ENCODE data around the gene TAAR5.
"Not testable (repeated sequence)": the region's sequence is repeated elsewhere in the genome, so short reads cannot be mapped to it uniquely, and the experiment has no call there.

TAAR5 gene

GRCh38 chr6:132570221-132570777 is 19.2 kb downstream of the TAAR5 start, which contains the start of gene TAAR6:
Gene TAAR6 (plus strand): TSS chr6:132570322. CDS start chr6:132570322, 0 bp downstream.
- DNase-seq (ENCODE audit: low read depth in 2 of 2) = no peak

- no peak for DNase-seq (ENCODE audit: low read depth in 2 of 2)
Measured at GRCh38 chr6:132569170-132569569, 20.4 kb downstream of the TAAR5 start.

GRCh38 chr6:132568611-132569010 is 20.9 kb downstream of the TAAR5 start:
- DNase-seq (ENCODE audit: low read depth in 2 of 2) = no peak

GRCh38 chr6:132567566-132567965 is 22.0 kb downstream of the TAAR5 start:
- no peak for DNase-seq (ENCODE audit: low read depth in 2 of 2)

GRCh38 chr6:132566404-132566803 is 23.1 kb downstream of the TAAR5 start:
- no peak for DNase-seq (ENCODE audit: low read depth in 2 of 2)

- DNase-seq (ENCODE audit: low read depth in 2 of 2) = not testable (repeated sequence)
Measured at GRCh38 chr6:132560087-132560486, 29.5 kb downstream of the TAAR5 start.

GRCh38 chr6:132552372-132552771 is 37.2 kb downstream of the TAAR5 start, which contains the start of gene TAAR8:
Gene TAAR8 (plus strand): TSS chr6:132552672. CDS start chr6:132552693, 21 bp downstream.
- DNase-seq (ENCODE audit: low read depth in 2 of 2) = no peak

GRCh38 chr6:132551214-132551613 is 38.3 kb downstream of the TAAR5 start:
- no peak for DNase-seq (ENCODE audit: low read depth in 2 of 2)

- no peak for DNase-seq (ENCODE audit: low read depth in 2 of 2)
Measured at GRCh38 chr6:132548746-132549463, 40.6 kb downstream of the TAAR5 start.

- no peak for DNase-seq (ENCODE audit: low read depth in 2 of 2)
Measured at GRCh38 chr6:132544826-132545225, 44.7 kb downstream of the TAAR5 start.

All from activated CD4-positive, alpha-beta T cell treated with anti-CD3 and anti-CD28 coated beads for 24 hours (primary cell).